HepG2 (cell line): ENCODE data around the gene PTF1A. TPM values are rescaled to one million over a fixed set of nuclear protein-coding genes. Genes with fewer than 3 reads are reported as not detected.

ENCODE experiments used
- ATAC-seq: fragments of 200-7000 bp; cut with Tn5 transposase; 3 replicates; pipeline ENCODE4 v1.9.1; 2020; ENCODE audit warnings: mild to moderate bottlenecking, moderate library complexity
- Bru-seq: library from RNA; stranded (reverse); fragments of 400-500 nt; gene quantifications from one replicate; lab custom pipeline; 2021; lab: Mats Ljungman, UMichigan
- BruChase-seq, 2 experiments: library from RNA; stranded (reverse); fragments of 400-500 nt; gene quantifications; one replicate each; lab custom pipeline; 2021; lab: Mats Ljungman, UMichigan
- BruUV-seq: library from RNA; stranded (reverse); fragments of 400-500 nt; replicated peaks from 2 replicates; lab custom pipeline; 2021; lab: Mats Ljungman, UMichigan
- CTCF ChIA-PET: fragments of 300-600 bp; formaldehyde crosslinking; extraction: SDS; loops from one replicate; lab custom pipeline; 2021; ENCODE audit warnings: low total read pairs, inconsistent platforms, low intra/inter-chr PET ratio; lab: Yijun Ruan, JAX
- POLR2A ChIA-PET: fragments of 350-600 bp; sonication (Branson Sonifier 250); formaldehyde crosslinking; loops from one replicate; lab custom pipeline; 2020; ENCODE audit warnings: antibody characterized with exemption, inconsistent platforms; lab: Yijun Ruan, JAX
- DNase-seq: peaks from one replicate; pipeline ENCODE4 v3.0.0-alpha.2; 2015; ENCODE audit warnings: low spot score
- FAIRE-seq: peaks from 3 replicates; lab custom pipeline; 2011; peaks lifted over from hg19 to GRCh38; lab: Jason Lieb, UNC
- H2AFZ ChIP-seq: one replicate; pipeline ENCODE4 v1.6.1; 2011; ENCODE audit warnings: low read length, inconsistent platforms
- H3K27ac ChIP-seq: fragments of 300-600 bp; 3 replicates; pipeline ENCODE4 v1.8.0; 2011; ENCODE audit warnings: mixed run types, mild to moderate bottlenecking, mixed read lengths, low read length, inconsistent platforms; ENCODE audit not compliant: insufficient read depth; ENCODE audit errors: extremely low read length
- H3K27me3 ChIP-seq, 2 experiments: fragments of 200-600 bp in 1 of 2; 2 replicates in 1 of 2; 3 replicates in 1 of 2; pipeline versions ENCODE4 v1.6.0 to v1.8.0; 2011; ENCODE audit warnings: low read length in 2 of 2, mild to moderate bottlenecking in 2 of 2, moderate library complexity in 2 of 2, inconsistent platforms in 1 of 2; ENCODE audit not compliant: insufficient read depth in 2 of 2, control insufficient read depth in 1 of 2
- H3K36me3 ChIP-seq, 2 experiments: fragments of 200-600 bp in 1 of 2; replicated peaks in 1 of 2; 2 replicates in 1 of 2; 3 replicates in 1 of 2; pipeline versions ENCODE4 v1.5.1 to v1.8.0; 2011; ENCODE audit warnings: low read length in 2 of 2, inconsistent platforms in 1 of 2; ENCODE audit not compliant: insufficient read depth in 2 of 2, control insufficient read depth in 1 of 2
- H3K4me1 ChIP-seq: 2 replicates; pipeline ENCODE4 v1.5.1; 2012; ENCODE audit warnings: low read length, inconsistent platforms; ENCODE audit not compliant: insufficient read depth
- H3K4me2 ChIP-seq: 2 replicates; pipeline ENCODE4 v1.6.0; 2011; ENCODE audit warnings: low read depth, low read length, inconsistent platforms
- H3K4me3 ChIP-seq, 3 experiments: fragments of 200-600 bp in 1 of 3; sonication (generic), shearing (Covaris generic) in 1 of 3; replicated peaks in 1 of 3; 2 replicates each; pipeline ENCODE4 v1.5.1; 2011 to 2016; ENCODE audit warnings: low read length in 3 of 3, inconsistent platforms in 2 of 3, low read depth in 2 of 3, mild to moderate bottlenecking in 2 of 3, control low read depth in 1 of 3, mixed read lengths in 1 of 3; ENCODE audit not compliant: insufficient read depth in 1 of 3
- H3K79me2 ChIP-seq: one replicate; pipeline ENCODE4 v1.6.1; 2011; ENCODE audit warnings: low read length, inconsistent platforms; ENCODE audit not compliant: insufficient read depth
- H3K9ac ChIP-seq: 2 replicates; pipeline ENCODE4 v1.6.0; 2011; ENCODE audit warnings: mild to moderate bottlenecking, low read depth, low read length, inconsistent platforms; ENCODE audit not compliant: insufficient read depth
- H3K9me3 ChIP-seq: 2 replicates; pipeline ENCODE4 v1.5.1; 2012; ENCODE audit warnings: mild to moderate bottlenecking, low read length
- H4K20me1 ChIP-seq: 2 replicates; pipeline ENCODE4 v1.6.0; 2011; ENCODE audit warnings: inconsistent platforms, mild to moderate bottlenecking, low read length, moderate library complexity; ENCODE audit not compliant: insufficient read depth
- CCAR2 ChIP-seq: fragments of 200-400 bp; formaldehyde crosslinking; optimal IDR thresholded peaks from 2 replicates; pipeline ENCODE3; 2018; ENCODE audit warnings: low read depth, mild to moderate bottlenecking, low read length, moderate library complexity
- FOXA1 ChIP-seq, 2 experiments: fragments of 450-650 bp in 1 of 2; sonication (generic) in 1 of 2; formaldehyde crosslinking in 1 of 2; IDR thresholded peaks; 2 replicates each; pipeline versions ENCODE4 v1.4.0 to v1.6.1; 2016 to 2020; ENCODE audit warnings: missing genetic modification reagents in 1 of 2
- GLMP ChIP-seq: sonication (generic); formaldehyde crosslinking; IDR thresholded peaks from 2 replicates; pipeline ENCODE4 v1.9.0; 2021; ENCODE audit warnings: missing genetic modification reagents, mild to moderate bottlenecking, borderline replicate concordance
- HDAC6 ChIP-seq: fragments of 200-600 bp; sonication (generic); IDR thresholded peaks from 2 replicates; pipeline ENCODE4 v1.7.0; 2017; ENCODE audit warnings: mild to moderate bottlenecking, antibody characterized with exemption, low read length, low read depth
- LCORL ChIP-seq, 2 experiments: fragments of 450-650 bp in 1 of 2; sonication (generic) in 1 of 2; formaldehyde crosslinking in 1 of 2; IDR thresholded peaks; 2 replicates each; pipeline versions ENCODE4 v1.5.0 to v1.6.1; 2017 to 2020; ENCODE audit warnings: antibody characterized with exemption in 1 of 2, missing genetic modification reagents in 1 of 2
- NFYC ChIP-seq: IDR thresholded peaks from 2 replicates; pipeline ENCODE4 v1.6.1; 2016; ENCODE audit warnings: missing genetic modification reagents, missing compliant biosample characterization
- ZBTB38 ChIP-seq: sonication (generic); formaldehyde crosslinking; IDR thresholded peaks from 2 replicates; pipeline ENCODE4 v1.5.1; 2020; ENCODE audit warnings: mild to moderate bottlenecking, missing genetic modification reagents
- ZBTB46 ChIP-seq: sonication (generic); formaldehyde crosslinking; IDR thresholded peaks from 2 replicates; pipeline ENCODE4 v1.4.0; 2020; ENCODE audit warnings: mild to moderate bottlenecking, missing genetic modification reagents, borderline replicate concordance
- ZFP82 ChIP-seq: sonication (generic); formaldehyde crosslinking; IDR thresholded peaks from 2 replicates; pipeline ENCODE4 v1.5.1; 2020; ENCODE audit warnings: mild to moderate bottlenecking, missing genetic modification reagents, borderline replicate concordance
- ZNF574 ChIP-seq: sonication (generic); formaldehyde crosslinking; IDR thresholded peaks from 2 replicates; pipeline ENCODE4 v1.4.0; 2020; ENCODE audit warnings: missing genetic modification reagents
- ZNF644 ChIP-seq: IDR thresholded peaks from 2 replicates; pipeline ENCODE4 v1.6.1; 2016; ENCODE audit warnings: low read depth
- ZNF660 ChIP-seq: sonication (generic); formaldehyde crosslinking; IDR thresholded peaks from 2 replicates; pipeline ENCODE4 v1.5.1; 2020; ENCODE audit warnings: mild to moderate bottlenecking, low read depth, missing genetic modification reagents, borderline replicate concordance
- WGBS: methylation state at CpG from one replicate; pipeline ENCODE4 v1.1.6; 2017; ENCODE audit warnings: low lambda C conversion rate; 5-methylcytosine and 5-hydroxymethylcytosine counted together
- in situ Hi-C: cut with HindIII; loops from 2 replicates; pipeline ENCODE4 v1.10.0; 2017; ENCODE audit warnings: low pct_unique_long_range_greater_than_20kb; ENCODE audit not compliant: extremely low pct_ligation_motif_present
- intact Hi-C: fragments of 100-400 bp; cut with micrococcal nuclease; formaldehyde crosslinking; loops from one replicate; pipeline ENCODE4 v1.10.0; 2022; ENCODE audit not compliant: unreplicated experiment
- long read RNA-seq, 2 experiments: library from RNA in 1 of 2; library from polyadenylated mRNA in 1 of 2; stranded (forward) in 1 of 2; unstranded in 1 of 2; transcript quantifications; one replicate each; pipeline ENCODE4 v2.0.0, GENCODE V29; 2019 to 2022
- polyA minus RNA-seq, 3 experiments: library from RNA; depleted of rRNA, polyadenylated mRNA; stranded (reverse); fragments of >200 nt; gene quantifications; 2 replicates each; pipeline ENCODE4 v1.2.3, GENCODE V29; 2011; ENCODE audit warnings: low replicate concordance in 1 of 3
- polyA plus RNA-seq, 8 experiments: library from polyadenylated mRNA; depleted of rRNA in 3 of 8; stranded (reverse) in 7 of 8; unstranded in 1 of 8; fragments of >200 nt; fragmentation: Illumina TruSeq in 4 of 8; extraction: Trizol in 4 of 8; gene quantifications; 2 replicates each; pipeline versions ENCODE4 v1.2.1 to v1.2.3, GENCODE V29; 2011 to 2016; ENCODE audit warnings: low read depth in 4 of 8, missing spikeins in 1 of 8, mixed read lengths in 1 of 8; ENCODE audit not compliant: insufficient read depth in 1 of 8
- total RNA-seq, 5 experiments: library from RNA; depleted of rRNA; stranded (reverse); fragments of >200 nt; fragmentation: Illumina TruSeq; extraction: Trizol; gene quantifications; 2 replicates each; pipeline ENCODE4 v1.2.3, GENCODE V29; 2016; ENCODE audit warnings: low read depth in 1 of 5

Gene PTF1A
- total RNA-seq (2016; rRNA removed; fragmentation: Illumina TruSeq; extraction: Trizol) (not detected in 2 replicates), polyA plus RNA-seq (2011; rRNA removed) (not detected in 2 replicates), polyA minus RNA-seq (2011; rRNA and poly(A)+ RNA removed; ENCODE audit: low replicate concordance) (not detected in 2 replicates), Bru-seq, nascent RNA (not detected), BruChase-seq, experiment 1, labeled RNA remaining after a 6-hour chase (not detected), BruChase-seq, experiment 2, labeled RNA remaining after a 2-hour chase (not detected)
- total RNA-seq (2016; cell fraction: cytosol; rRNA removed; fragmentation: Illumina TruSeq; extraction: Trizol; ENCODE audit: low read depth) = not detected in 2 replicates
- total RNA-seq (2016; cell fraction: insoluble cytoplasmic fraction; rRNA removed; fragmentation: Illumina TruSeq; extraction: Trizol) = not detected in 2 replicates
- total RNA-seq (2016; cell fraction: membrane; rRNA removed; fragmentation: Illumina TruSeq; extraction: Trizol) = not detected in 2 replicates
- not detected in 2 replicates for total RNA-seq (2016; cell fraction: nucleus; rRNA removed; fragmentation: Illumina TruSeq; extraction: Trizol)
- polyA plus RNA-seq (2011; cell fraction: cytosol; rRNA removed) = not detected in 2 replicates
- polyA plus RNA-seq (2011; cell fraction: nucleus; rRNA removed) = not detected in 2 replicates
- polyA plus RNA-seq (2012) = not detected in 2 replicates
- not detected in 2 replicates for polyA plus RNA-seq (2016; cell fraction: cytosol; fragmentation: Illumina TruSeq; extraction: Trizol; ENCODE audit: low read depth)
- polyA plus RNA-seq (2016; cell fraction: insoluble cytoplasmic fraction; fragmentation: Illumina TruSeq; extraction: Trizol; ENCODE audit: low read depth) = not detected in 2 replicates
- not detected in 2 replicates for polyA plus RNA-seq (2016; cell fraction: membrane; fragmentation: Illumina TruSeq; extraction: Trizol; ENCODE audit: low read depth)
- not detected in 2 replicates for polyA plus RNA-seq (2016; cell fraction: nucleus; fragmentation: Illumina TruSeq; extraction: Trizol; ENCODE audit: insufficient read depth, low read depth)
- polyA minus RNA-seq (2011; cell fraction: cytosol; rRNA and poly(A)+ RNA removed) = not detected in 2 replicates
- not detected in 2 replicates for polyA minus RNA-seq (2011; cell fraction: nucleus; rRNA and poly(A)+ RNA removed)
- long read RNA-seq, experiment 1 = 0 reads
- long read RNA-seq, experiment 2 = 0 reads

- Histone ChIP-seq H3K9ac (no peak within 1 kb of the TSS), H4K20me1 (no peaks in the 10 kb centered on the region), H3K4me3 (no peak within 1 kb of the TSS; a peak in 1 of 6 replicates), H3K27me3 (peaks cover 6 to 57% of the 10 kb centered on the region in 2 experiments; a peak in 4 of 5 replicates), H3K36me3 (no peaks in the 10 kb centered on the region), H3K27ac (no peak within 1 kb of the TSS), H3K79me2 (no peaks in the 10 kb centered on the region), H3K4me2 (no peak within 1 kb of the TSS), H3K9me3 (no peaks in the 10 kb centered on the region), H3K4me1 (peaks cover 37% of the 10 kb centered on the region), H2AFZ (no peak within 1 kb of the TSS)
- no peak for FAIRE-seq
- no peak for DNase-seq
- WGBS = 72% methylated on average over 27 of the region's 107 CpGs
- ATAC-seq = no peak
- ChIA-PET CTCF (no interaction called here), POLR2A (no interaction called here)
- in situ Hi-C loops = no loop called here
- no TSS peak for BruUV-seq
- intact Hi-C loops = no loop called here
- TF ChIP-seq ZBTB46 = no peak
- TF ChIP-seq ZNF660 (CRISPR knock-in tag) = no peak
- no peak for TF ChIP-seq GLMP (CRISPR knock-in tag)
- TF ChIP-seq ZNF644 (CRISPR knock-in tag) = no peak
- TF ChIP-seq FOXA1 (IDR thresholded peaks at IDR 0.05) = no peak
- no peak for TF ChIP-seq FOXA1 (CRISPR knock-in tag; IDR thresholded peaks at IDR 0.05)
- no peak for TF ChIP-seq HDAC6
- TF ChIP-seq LCORL (IDR thresholded peaks at IDR 0.05) = no peak
- TF ChIP-seq LCORL (CRISPR knock-in tag; IDR thresholded peaks at IDR 0.05) = no peak
- TF ChIP-seq CCAR2 = no peak
- TF ChIP-seq ZNF574 (CRISPR knock-in tag) = no peak
- TF ChIP-seq ZBTB38 (CRISPR knock-in tag) = no peak
- TF ChIP-seq ZFP82 (CRISPR knock-in tag) = no peak
- no peak for TF ChIP-seq NFYC (CRISPR knock-in tag)
These were observed at the start of gene PTF1A for GRCh38 chr10:23191764-23192711. Gene PTF1A (plus strand): TSS chr10:23192312. CDS start chr10:23192531, 219 bp downstream.
